Stimulated activated CD8-positive, alpha-beta memory T cell treated with anti-CD3 and anti-CD28 coated beads, Interleukin-7, amount 100 ng/mL, for 1 hour (primary cell): ENCODE results near the gene SNRPA.
"Not testable (repeated sequence)": the region's sequence is repeated elsewhere in the genome, so short reads cannot be mapped to it uniquely, and the experiment has no call there.

Source experiments
- DNase-seq, 2 donors: peaks; one replicate each; pipeline ENCODE4 v3.0.0-alpha.2; 2020; ENCODE audit warnings: low read depth in 2 of 2

SNRPA gene

GRCh38 chr19:40721936-40722661 lies 28.9 kb upstream of the SNRPA start:
- DNase-seq, result no peak

- DNase-seq, result no peak
These were observed 27.2 kb upstream of the SNRPA start for GRCh38 chr19:40723661-40724254.

- no peak for DNase-seq
These were observed 26.7 kb upstream of the SNRPA start for GRCh38 chr19:40724315-40724714.

- no peak for DNase-seq
These were observed 26.1 kb upstream of the SNRPA start for GRCh38 chr19:40724855-40725254.

GRCh38 chr19:40726279-40726678 lies 24.7 kb upstream of the SNRPA start:
- DNase-seq, result no peak

GRCh38 chr19:40730065-40730464 lies 20.9 kb upstream of the SNRPA start:
- not testable (repeated sequence) for DNase-seq

- DNase-seq, result not testable (repeated sequence)
These were observed 18.7 kb upstream of the SNRPA start for GRCh38 chr19:40732304-40732703.

- DNase-seq, result no peak
These were observed 17.9 kb upstream of the SNRPA start for GRCh38 chr19:40733149-40733548.

GRCh38 chr19:40735013-40735771 lies 15.8 kb upstream of the SNRPA start:
- DNase-seq, result no peak

GRCh38 chr19:40736661-40737060 lies 14.3 kb upstream of the SNRPA start:
- no peak for DNase-seq

- no peak for DNase-seq
These were observed 13.8 kb upstream of the SNRPA start for GRCh38 chr19:40737102-40737644.

- DNase-seq, result no peak
These were observed 11.8 kb upstream of the SNRPA start for GRCh38 chr19:40739030-40739839.

GRCh38 chr19:40739871-40740703 lies 10.9 kb upstream of the SNRPA start:
- no peak for DNase-seq

GRCh38 chr19:40740747-40741146 lies 10.3 kb upstream of the SNRPA start:
- DNase-seq, result no peak

- no peak for DNase-seq
These were observed 9.2 kb upstream of the SNRPA start for GRCh38 chr19:40741527-40742390.

- DNase-seq, result no peak
These were observed 8.5 kb upstream of the SNRPA start for GRCh38 chr19:40742477-40742876.

- DNase-seq, result no peak
These were observed 8.1 kb upstream of the SNRPA start for GRCh38 chr19:40742886-40743285.

GRCh38 chr19:40743926-40744325 lies 7.1 kb upstream of the SNRPA start:
- DNase-seq, result no peak

GRCh38 chr19:40744554-40745401 lies 6.2 kb upstream of the SNRPA start:
- no peak for DNase-seq
